Left lobe of liver (tissue), 2 donors: ENCODE results near the gene HDAC7. TPM values are rescaled to one million over a fixed set of nuclear protein-coding genes. Genes with fewer than 3 reads are reported as not detected.
"Not testable (repeated sequence)": the region's sequence is repeated elsewhere in the genome, so short reads cannot be mapped to it uniquely, and the experiment has no call there.

Source experiments
- ATAC-seq: fragments of 200-7000 bp; cut with Tn5 transposase; one replicate; pipeline ENCODE4 v1.9.1; 2020; ENCODE audit warnings: mild to moderate bottlenecking, moderate library complexity
- DNase-seq: peaks from one replicate; pipeline ENCODE4 v3.0.0-alpha.2; 2020; ENCODE audit warnings: low spot score
- total RNA-seq: library from RNA; stranded (reverse); gene quantifications from one replicate; pipeline ENCODE4 v1.2.1, GENCODE V29; 2021
- donor health status: DM: no; HTN: no; CAD: no; lungs with moderate emphysema.
- donor health status: DM: no; HTN: yes; CAD: no.

HDAC7 gene
- total RNA-seq, 1 donor from 2014 or later, result 8.1 TPM

DNA sequence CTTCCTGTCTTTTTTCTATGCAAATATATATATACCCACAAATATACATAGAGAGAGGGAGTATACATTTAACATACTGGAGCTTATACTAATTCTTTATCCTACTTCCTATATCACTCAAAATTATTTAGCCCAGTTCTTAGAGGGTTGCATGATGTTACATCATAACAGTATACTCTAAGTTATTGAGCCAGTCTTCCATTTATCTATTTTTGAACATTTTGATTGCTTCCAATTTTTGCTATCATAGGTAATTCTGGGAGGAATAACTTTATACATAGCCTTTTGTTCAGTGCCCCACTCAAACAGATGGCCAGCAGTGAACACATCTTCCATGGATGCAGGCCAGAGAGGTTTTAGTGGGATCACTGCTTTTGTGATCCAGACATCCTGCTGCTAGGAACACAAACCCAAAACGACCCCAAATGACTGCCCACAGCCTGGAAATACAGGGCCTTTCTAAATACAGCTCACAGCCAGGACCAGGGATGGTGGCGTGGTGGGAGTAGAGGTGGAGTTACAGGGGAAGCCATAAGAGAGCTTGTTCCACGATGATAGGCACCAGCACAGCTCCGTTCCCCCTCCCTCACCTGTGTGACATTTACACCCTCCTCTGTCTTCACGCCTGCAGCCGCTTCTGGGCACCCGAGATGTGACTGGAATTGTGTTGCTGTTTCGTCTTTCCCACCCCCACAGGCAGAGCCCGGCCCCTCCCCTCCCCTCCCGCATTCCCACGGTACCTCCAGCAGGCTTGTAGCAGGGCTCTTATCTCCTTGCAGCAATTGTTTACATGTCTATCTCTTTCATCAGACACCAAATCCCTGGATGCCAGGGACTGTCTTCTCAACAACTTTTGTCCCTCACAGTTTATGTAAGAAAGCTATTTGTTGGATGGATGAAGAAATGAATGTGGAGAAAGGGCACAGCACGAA lies 30.7 kb upstream of the HDAC7 start:
- no peak for DNase-seq
- peak; percentile 56 for ATAC-seq

DNA sequence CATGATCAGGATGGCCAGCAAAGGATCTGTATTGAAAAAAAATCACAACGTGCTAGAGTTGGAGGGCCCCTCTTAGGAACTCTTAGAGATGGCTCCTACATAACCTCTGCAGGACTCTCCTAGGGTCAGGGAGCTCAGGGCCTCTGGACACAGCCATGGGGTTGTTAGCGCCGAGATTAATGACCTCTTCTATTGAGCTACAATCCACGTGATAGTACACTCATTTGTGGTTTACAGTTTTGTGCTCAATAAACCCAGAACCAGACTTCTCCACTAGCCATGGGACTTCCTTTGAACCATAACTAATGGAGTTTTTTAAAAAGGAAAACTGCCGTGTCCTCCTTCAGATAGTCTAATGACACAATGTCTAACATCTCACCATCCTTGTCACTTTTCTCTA lies 29.6 kb upstream of the HDAC7 start:
- peak; percentile 17 for ATAC-seq
- DNase-seq, result no peak

DNA sequence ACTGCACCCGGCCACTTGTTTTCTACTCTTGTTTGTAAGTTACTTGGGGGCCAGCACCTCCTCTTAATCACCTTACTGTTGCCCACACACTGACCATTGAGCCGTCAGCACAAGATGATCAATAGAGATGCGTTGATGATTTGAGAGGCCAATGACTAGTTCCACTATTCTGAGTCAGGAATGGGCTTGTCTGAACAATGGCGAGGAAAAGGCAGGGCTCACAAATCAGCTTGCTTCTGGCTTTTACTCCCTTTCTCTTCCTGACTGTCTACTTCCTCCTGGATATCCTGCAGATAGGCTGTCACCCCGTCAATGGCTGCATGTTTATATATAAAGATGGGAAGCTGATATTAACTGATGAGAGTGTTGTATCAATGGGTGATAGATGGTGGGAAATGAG lies 29.1 kb upstream of the HDAC7 start:
- no peak for DNase-seq
- no peak for ATAC-seq

DNA sequence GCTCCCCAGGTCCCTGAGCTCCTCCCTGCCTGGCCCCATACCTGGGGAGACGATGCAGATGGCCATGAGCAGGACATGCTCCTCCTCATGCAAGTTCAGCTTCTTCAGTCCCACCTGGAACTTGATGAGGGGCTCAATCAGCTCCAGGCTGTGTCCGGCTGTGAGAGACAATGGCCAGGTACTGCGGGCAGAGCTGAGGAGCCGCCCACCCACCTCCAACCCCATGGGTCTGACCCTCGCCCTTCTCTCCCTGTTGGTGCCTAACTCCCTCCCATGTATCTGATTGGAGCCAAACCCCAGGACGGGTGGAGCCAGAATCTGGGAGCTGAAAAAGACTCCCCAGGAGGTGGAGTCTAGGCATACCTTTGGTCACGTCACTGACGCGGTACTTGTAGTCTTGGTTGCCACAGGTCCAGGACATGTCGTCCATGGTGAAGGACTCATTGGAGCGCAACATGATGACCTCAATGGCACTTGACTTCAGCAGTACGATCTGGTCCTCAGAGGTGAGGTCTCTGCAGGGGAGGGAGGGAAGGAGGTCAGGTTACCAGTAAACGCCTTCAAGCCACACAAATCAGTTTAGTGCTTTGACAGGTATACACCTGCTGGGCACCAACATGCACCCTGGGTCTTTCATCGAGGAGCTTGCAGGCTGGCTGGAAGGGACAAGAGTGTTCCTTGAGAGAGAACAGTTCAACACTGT lies 26.7 kb upstream of the HDAC7 start:
- ATAC-seq (no peak), DNase-seq (no peak)

DNA sequence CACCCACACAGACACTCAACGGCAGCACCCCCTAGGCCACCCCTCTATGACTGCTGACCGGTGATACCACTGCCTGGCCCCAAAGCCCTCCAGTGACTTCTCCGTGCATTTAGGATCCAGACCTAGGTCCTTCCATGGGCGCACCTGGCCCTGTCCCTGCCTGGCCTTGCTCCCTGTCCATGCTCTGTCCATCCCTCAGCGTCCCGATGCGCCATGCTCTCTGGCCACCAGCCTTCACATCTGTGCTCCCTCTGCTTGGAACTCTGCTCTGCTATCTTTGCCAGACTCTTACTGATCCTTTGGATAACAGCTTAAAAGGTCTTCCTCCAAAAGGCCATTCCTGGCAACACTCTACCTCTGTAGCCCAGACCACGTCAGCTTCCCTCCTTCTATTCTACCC lies 25.4 kb upstream of the HDAC7 start:
- DNase-seq, result no peak
- no peak for ATAC-seq

DNA sequence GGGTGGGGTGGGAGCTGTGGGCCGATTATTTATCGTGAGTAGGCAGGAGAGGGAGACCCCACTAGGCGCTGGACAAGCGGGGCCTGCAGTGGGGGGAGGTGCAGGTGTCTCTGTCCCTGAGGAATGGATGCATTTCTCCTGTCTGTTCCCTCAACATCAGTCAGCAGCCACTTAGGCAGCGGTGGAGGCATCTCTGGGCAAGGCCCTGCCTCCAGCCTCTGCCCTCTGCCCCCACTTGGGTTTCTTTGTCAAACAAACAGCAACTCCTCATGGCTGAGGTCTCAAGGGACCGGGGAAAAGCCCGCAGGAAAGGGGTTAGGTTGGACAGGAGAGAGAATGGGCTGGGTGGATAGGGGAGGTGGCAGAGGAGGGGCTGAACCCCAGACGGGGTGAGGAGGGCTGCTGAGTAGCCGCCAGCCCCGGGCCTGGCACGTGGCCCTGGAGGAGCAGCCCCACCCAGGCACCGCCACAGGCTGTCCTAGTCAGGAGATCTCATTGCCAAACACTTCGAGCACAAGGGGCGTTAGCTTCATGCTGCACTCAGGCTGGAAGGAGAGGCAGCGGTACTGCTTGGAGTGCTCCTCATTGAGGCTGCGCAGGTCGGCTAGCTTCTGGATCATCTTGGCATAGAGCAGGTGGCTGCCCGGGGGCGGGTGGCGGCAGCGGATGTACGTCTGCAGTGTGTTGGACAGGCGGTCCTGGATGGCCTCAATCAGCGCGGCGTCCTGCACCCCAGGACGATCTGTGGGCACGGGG lies 24.7 kb upstream of the HDAC7 start:
- DNase-seq (no peak), ATAC-seq (no peak)

DNA sequence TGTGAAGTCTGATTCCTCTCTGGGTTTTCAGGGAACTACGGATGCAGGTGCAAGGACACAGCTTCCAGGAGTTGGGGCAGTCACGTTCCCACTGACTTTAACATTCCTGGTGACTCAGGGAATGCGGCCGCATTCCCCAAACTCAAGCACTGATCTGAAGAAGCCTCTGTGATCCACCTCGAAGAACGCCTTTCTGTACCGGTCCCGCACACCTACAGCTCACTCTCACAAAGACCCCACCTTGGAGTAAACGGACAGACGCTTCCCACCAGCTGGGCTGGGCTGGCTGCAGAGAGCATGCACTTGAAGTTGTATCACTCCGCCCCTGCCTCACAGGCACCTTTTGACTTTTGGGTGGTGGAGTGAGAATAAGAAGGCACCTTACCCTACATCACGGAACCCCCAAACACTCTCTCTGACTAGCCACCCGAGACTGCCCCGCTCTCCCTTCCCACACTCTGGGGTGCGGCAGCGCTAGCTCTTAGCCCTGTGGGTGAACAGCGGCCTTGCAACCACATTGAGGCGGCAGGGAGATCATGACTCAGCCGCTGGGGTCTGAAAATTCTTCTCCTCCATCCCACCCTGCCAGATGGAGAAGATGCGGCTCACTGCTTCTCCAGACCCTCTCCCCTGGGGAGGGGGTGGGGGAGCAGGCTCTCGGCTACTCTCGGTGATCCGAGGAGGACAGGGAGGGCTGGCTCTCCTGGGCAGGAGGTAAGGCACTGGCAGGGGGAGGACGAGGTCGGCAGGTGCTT lies 23.7 kb upstream of the HDAC7 start:
- no peak for DNase-seq

DNA sequence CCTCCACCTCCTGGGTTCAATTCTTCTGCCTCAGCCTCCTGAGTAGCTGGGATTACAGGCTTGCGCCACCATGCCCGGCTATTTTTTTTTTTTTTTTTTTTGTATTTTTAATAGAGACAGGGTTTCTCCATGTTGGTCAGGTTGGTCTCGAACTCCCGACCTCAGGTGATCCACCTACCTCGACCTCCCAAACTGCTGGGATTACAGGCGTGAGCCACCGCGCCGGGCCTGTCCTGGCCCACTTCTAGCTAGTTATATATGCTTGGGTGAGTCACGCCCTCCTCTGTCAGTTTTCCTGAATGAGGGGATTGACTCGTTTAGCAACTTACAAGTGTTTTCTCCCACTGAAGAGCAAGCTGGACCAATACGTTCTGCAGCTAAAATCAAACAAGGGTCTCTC lies 22.8 kb upstream of the HDAC7 start:
- not testable (repeated sequence) for ATAC-seq, DNase-seq

More for the DNA sequence above, 23.7 kb upstream of the HDAC7 start:
- no peak for ATAC-seq

DNA sequence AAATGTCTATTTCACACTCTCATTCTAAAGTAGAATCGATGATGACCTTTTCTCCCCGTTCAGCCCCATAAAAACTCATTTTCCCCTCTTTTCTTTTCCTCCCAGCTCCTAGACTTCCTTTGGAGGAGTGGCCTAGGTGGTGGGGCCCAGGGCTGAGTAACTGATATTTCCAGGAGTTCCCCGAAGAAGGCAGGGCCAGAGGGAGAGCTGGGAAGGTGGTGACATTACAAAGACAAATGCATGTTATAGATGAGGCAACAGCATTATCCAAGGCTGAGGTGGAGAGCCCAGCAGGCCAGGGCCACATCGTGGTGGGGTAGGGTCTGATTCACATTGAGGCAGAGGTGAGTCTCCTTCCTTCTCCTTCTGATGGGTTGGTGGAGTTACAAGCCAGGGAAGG lies 22.2 kb upstream of the HDAC7 start:
- no peak for DNase-seq
- ATAC-seq, result no peak

DNA sequence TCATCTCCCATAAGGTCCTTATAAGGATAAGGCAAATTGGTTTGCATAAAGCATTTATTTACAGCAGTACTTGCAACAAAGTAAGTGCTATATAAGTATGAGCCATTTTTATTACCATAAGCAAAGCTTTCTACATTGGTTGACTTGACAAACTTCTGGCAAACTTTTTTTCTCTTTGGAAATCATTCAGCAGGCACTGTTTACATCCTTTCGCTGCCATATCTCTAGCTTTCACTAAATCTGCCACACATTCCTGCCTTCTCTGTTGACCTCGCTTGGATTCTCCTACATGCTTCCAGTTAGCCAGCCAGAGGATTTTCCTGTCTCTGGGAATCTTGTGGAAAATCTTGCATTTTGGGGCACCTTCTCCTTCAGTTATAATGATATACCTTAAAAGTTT lies 21.8 kb upstream of the HDAC7 start:
- no peak for ATAC-seq

DNA sequence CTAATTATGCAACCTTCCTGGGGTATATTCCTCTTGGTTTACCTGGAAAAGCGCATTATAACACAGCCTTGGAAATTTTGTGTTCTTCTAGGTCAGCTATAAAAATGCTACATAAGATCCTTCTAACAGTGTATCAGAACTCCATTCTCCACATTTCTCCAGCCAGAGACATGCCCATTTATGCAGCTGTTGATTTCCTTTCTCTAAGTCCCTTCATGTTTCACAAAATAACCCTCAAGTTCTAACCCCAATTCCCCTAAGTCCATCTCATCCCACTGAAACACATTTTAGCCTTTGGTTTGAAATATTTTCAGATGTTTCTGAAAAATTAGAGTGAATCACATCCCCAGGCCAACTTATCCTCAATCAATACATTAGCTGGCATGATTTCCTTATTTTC lies 20.9 kb upstream of the HDAC7 start:
- no peak for ATAC-seq
- DNase-seq, result no peak

More for the DNA sequence above, 21.8 kb upstream of the HDAC7 start:
- no peak for DNase-seq

DNA sequence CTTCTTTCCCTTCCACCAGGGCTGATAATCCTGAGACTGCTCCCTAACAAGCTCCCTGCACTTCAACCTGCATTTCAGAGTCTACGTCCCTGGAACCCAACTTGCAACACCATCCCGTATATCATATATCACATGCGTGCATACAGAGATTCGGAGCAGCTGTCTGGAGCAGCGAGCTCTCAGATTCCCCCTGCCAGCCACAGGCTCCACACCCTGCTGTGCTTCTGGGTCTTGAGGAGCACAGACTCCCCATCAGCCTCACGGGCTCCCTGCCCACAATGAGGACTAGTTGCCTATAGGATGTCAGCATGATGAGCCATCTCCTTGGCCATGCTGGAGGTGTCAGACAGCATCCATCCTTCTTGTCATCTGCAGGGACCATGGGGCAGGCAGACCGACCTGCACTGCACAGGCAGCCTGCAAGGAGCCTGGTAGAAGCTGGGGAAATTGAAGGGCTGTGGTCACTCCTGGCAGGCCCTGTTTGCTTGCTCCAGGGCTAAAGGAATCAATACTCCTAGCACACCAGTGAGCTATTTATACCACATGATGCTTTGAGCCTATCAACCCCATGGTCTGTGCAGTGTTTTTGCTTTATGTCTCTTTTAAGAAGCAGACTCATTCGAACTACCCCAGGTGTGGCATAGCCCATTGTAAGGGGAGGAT lies 19.6 kb upstream of the HDAC7 start:
- ATAC-seq, result no peak
- DNase-seq, result no peak

DNA sequence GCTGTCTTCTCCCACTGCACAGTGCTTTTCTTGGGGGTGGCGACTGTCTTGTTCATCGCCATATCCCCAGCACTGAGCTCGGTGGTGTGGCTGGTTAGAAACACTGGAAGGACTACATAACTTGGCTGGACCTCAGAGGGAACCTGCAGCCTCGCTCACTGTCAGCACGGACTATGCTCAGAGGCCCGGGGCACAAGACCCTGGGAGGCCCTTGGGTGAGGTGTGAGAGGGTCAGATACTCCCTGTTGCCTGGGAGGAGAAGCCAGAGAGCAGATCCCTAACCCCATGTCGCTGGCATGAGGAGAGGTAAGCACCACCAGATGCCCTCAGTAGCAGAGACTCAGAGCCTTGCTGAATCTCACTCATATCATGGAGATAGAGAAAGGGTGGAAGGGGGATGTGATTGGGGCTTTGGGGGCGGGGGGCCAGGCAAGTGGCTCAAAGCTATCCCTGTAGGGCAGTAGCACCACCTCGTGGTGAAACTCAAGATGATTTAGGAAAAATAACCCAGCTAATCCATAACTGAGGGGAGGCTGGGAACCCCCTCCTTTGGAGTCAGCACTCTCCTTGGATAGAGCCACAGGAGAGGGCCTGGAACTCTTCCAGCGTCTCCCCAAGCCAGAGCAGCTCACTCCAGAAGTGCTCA lies 18.7 kb upstream of the HDAC7 start:
- DNase-seq, result no peak
- peak; percentile 58 for ATAC-seq

DNA sequence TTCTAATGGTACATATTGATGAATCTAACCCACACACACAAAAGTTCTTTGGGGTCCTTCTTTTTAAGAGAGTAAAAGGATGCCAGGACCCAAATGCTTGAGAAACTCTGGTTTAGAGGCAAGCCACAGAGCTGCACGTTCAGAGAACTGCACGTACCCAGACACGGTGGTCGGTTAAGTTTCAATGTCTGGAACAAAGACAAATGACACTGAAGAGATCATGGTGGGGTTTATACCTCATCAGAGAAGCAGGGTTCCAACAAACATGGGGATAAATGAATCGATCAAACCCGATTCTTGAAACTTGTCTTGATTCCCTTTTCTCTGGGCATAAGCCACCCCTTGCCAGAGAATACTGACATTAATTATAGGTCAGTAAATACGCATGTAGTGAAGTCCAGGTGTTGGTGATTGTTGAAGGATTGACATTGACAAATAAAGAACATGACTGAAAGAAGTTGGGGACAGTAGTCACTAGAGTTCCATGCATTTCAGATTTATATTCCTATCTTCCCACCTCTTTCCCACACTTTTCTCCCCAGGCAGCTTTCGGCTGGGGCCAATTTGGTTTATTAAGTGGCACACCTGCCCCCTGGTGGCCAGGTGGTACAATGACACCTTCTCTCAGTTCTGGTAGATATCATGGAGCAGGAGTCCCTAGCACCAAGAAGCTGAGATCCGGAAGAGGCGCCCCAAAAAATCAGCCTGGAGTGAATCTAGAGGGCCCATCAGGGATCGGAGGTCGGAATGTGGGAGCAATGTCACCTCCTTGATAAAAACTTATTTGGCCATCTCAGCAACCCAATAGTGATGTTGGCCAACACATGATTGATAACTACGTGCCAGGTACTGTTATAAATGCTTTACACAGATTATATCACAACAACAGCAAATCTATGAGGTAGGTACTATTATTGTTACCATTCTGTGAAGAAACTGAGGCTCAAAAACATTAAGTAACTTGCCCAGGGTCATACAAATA lies 17.8 kb upstream of the HDAC7 start:
- ATAC-seq (peak; percentile 95), DNase-seq (peak; percentile 68)

DNA sequence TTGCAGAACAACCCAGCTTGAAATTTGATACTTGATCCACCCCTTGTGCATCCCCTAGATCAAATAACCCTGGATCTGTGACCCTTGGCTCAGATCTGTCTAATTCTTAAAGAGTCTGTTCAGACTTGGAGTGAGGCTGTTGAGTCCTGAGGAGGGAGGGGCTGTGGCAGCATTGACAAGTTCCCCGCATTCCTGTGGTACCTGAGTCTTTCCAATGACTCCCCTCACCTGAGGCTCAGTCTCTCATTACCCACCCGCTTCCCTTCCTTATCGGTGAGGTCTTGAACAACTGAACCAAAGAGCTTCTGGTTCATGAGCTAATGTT lies 16.1 kb upstream of the HDAC7 start:
- DNase-seq (no peak), ATAC-seq (no peak)

DNA sequence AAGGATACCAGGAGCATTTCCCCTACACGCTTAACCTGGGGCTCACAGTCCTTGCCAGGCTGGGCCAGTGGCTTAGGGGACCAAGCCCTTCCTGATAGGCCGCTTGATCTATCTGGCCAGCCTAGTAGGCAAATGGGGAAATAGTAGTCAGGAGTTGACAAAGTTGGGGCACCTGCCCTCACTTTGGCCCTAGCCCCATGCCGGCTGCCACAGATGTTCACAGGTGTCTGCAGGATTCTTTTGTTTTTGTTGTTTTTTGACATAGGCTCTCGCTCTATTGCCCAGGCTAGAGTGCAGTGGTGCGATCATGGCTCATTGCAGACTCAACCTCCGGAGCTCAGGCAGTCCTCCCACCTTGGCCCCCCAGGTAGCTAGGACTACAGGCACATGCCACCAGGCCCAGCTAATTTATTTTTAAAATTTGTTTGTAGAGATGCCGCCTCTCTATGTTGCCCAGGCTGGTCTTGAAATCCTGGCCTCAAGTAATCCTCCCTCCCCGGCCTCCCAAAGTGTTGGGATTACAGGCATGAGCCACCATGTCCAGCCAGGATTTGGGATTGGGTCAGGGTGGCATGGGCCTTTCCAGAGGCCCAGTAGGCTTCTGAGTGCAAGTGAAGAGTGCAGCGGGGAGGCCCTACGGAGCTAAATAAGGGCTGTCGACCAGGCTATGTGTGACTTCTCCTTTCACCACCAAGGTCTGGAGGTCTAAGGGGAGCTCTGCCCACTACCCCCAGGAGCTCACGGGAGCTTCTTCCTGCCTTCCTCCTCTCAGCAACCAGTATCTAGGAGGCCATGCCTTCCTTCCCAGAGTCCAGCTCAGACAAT lies 15.5 kb upstream of the HDAC7 start:
- DNase-seq, result no peak
- ATAC-seq, result no peak

DNA sequence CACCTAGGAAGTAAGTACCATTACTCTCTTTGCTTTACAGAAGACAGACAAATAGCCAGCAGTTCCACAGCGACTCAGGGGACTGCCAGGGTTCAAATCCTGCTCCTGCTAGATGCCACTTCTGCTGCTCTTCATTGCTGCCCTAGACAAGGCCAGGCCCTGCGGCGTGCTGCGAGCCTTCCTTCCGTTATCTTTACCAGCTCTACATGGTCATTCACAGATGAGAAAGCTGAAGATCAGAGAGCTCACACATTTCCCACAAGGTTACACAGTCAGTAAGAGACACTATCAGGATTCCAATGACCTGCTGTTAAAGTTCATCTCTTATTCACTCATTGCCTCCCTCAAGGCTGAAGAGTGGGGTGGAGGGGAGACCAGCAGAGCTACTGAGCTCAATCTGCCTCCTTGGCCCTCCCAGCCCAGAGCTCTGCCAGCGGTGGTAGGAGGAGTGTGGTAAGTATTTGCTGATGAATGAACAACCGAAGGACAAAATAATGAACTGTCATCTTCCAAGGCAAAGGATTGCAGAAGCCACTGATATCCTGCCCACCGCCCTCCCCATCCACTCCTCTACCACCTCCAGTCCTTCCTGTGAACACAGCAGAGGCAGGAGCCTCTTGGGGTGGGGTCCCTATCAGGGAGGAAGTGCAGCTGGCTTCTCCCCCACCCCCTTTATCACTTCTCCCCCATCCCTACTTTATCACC lies 14.6 kb upstream of the HDAC7 start:
- DNase-seq (no peak), ATAC-seq (no peak)
